Endothelial cell of umbilical vein (primary cell): ENCODE data around the gene CEP44. TPM values are rescaled to one million over a fixed set of nuclear protein-coding genes. Genes with fewer than 3 reads are reported as not detected.
A peak's percentile ranks its signal among the peaks of the same experiment; 100 is the strongest.

Experiments used
- Bru-seq: library from RNA; stranded (reverse); fragments of 400-500 nt; gene quantifications from one replicate; lab custom pipeline; 2021; lab: Mats Ljungman, UMichigan
- BruChase-seq, 2 experiments: library from RNA; stranded (reverse); fragments of 400-500 nt; gene quantifications; one replicate each; lab custom pipeline; 2021; lab: Mats Ljungman, UMichigan
- BruUV-seq: library from RNA; stranded (reverse); fragments of 400-500 nt; replicated peaks from 2 replicates; lab custom pipeline; 2021; lab: Mats Ljungman, UMichigan
- CTCF ChIA-PET: fragments of 300-600, 350-600 bp; sonication (Branson Sonifier 250); formaldehyde crosslinking; loops from one replicate; lab custom pipeline; 2021; ENCODE audit warnings: antibody characterized with exemption, inconsistent platforms; lab: Charles Lee
- POLR2A ChIA-PET: fragments of 300-600, 350-600 bp; sonication (Branson Sonifier 250); formaldehyde crosslinking; loops from one replicate; lab custom pipeline; 2021; ENCODE audit warnings: antibody characterized with exemption, inconsistent platforms; lab: Charles Lee
- DNase-seq: peaks from one replicate; pipeline ENCODE4 v3.0.0-alpha.2; 2011; ENCODE audit warnings: low read depth, low spot score
- FAIRE-seq: peaks from 2 replicates; lab custom pipeline; 2011; peaks lifted over from hg19 to GRCh38; lab: Jason Lieb, UNC
- H2AFZ ChIP-seq: 2 replicates; pipeline ENCODE4 v1.6.0; 2012; ENCODE audit warnings: low read depth, low read length, control low read depth, inconsistent platforms
- H3K27ac ChIP-seq: 2 replicates; pipeline ENCODE4 v1.5.1; 2011; ENCODE audit warnings: low read depth, mild to moderate bottlenecking, control low read depth, low read length, moderate library complexity; ENCODE audit not compliant: insufficient read depth
- H3K27me3 ChIP-seq, 2 experiments: 2 replicates each; pipeline versions ENCODE4 v1.6.0 to v1.6.1; 2011; ENCODE audit warnings: low read length in 2 of 2, mixed read lengths in 1 of 2; ENCODE audit not compliant: control insufficient read depth in 2 of 2, insufficient read depth in 2 of 2
- H3K36me3 ChIP-seq, 2 experiments: 2 replicates in 1 of 2; 3 replicates in 1 of 2; pipeline ENCODE4 v1.5.1; 2011; ENCODE audit warnings: low read length in 2 of 2, mild to moderate bottlenecking in 1 of 2, moderate library complexity in 1 of 2; ENCODE audit not compliant: control insufficient read depth in 2 of 2, insufficient read depth in 2 of 2; ENCODE audit errors: extremely low read depth in 1 of 2
- H3K4me1 ChIP-seq: 3 replicates; pipeline ENCODE4 v1.5.1; 2011; ENCODE audit warnings: mild to moderate bottlenecking, low read length; ENCODE audit not compliant: control insufficient read depth, insufficient read depth; ENCODE audit errors: extremely low read depth
- H3K4me2 ChIP-seq: 2 replicates; pipeline ENCODE4 v1.6.1; 2011; ENCODE audit warnings: low read length, control low read depth, mixed read lengths; ENCODE audit not compliant: insufficient read depth
- H3K4me3 ChIP-seq, 3 experiments: fragments of 200-600 bp in 1 of 3; sonication (generic), shearing (Covaris generic) in 1 of 3; replicated peaks in 1 of 3; 2 replicates each; pipeline ENCODE4 v1.5.1; 2011 to 2016; ENCODE audit warnings: control low read depth in 3 of 3, low read length in 3 of 3, mild to moderate bottlenecking in 2 of 3, inconsistent platforms in 1 of 3, low read depth in 1 of 3, moderate library complexity in 1 of 3; ENCODE audit not compliant: insufficient read depth in 1 of 3
- H3K79me2 ChIP-seq: 2 replicates; pipeline ENCODE4 v1.6.0; 2012; ENCODE audit warnings: low read length, inconsistent platforms; ENCODE audit not compliant: control insufficient read depth, insufficient read depth
- H3K9ac ChIP-seq: replicated peaks from 2 replicates; pipeline ENCODE3; 2011; ENCODE audit warnings: low read length, control low read depth; ENCODE audit not compliant: insufficient read depth; ENCODE audit errors: extremely low read depth
- H3K9me1 ChIP-seq: replicated peaks from 3 replicates; pipeline ENCODE4 v1.6.0; 2011; ENCODE audit warnings: mild to moderate bottlenecking, low read length; ENCODE audit not compliant: control insufficient read depth, insufficient read depth; ENCODE audit errors: extremely low read depth
- H3K9me3 ChIP-seq: replicated peaks from 2 replicates; pipeline ENCODE4 v1.5.1; 2012; ENCODE audit warnings: low read length, inconsistent platforms; ENCODE audit not compliant: control insufficient read depth, insufficient read depth
- H4K20me1 ChIP-seq: replicated peaks from 2 replicates; pipeline ENCODE3; 2011; ENCODE audit warnings: mild to moderate bottlenecking, low read length; ENCODE audit not compliant: control insufficient read depth, insufficient read depth; ENCODE audit errors: extremely low read depth
- FOS ChIP-seq: IDR thresholded peaks from 2 replicates; pipeline ENCODE4 v1.6.1; 2011; ENCODE audit warnings: mild to moderate bottlenecking, low read length, moderate library complexity, borderline replicate concordance; ENCODE audit not compliant: insufficient read depth
- POLR2A ChIP-seq: IDR thresholded peaks from 2 replicates; pipeline ENCODE4 v1.6.1; 2012; ENCODE audit warnings: low read depth, mild to moderate bottlenecking, control low read depth, low read length
- POLR2AphosphoS5 ChIP-seq: IDR thresholded peaks from 2 replicates; pipeline ENCODE4 v1.6.1; 2012; ENCODE audit warnings: low read depth, mild to moderate bottlenecking, control low read depth, low read length, moderate library complexity; ENCODE audit not compliant: insufficient read depth
- dilution Hi-C: fragments of 300-500 bp; cut with MboI; formaldehyde crosslinking; loops from one replicate; pipeline ENCODE4 v1.15.0; 2019; ENCODE audit warnings: low sequenced_read_pairs; ENCODE audit not compliant: extremely low pct_ligation_motif_present
- intact Hi-C: fragments of 100-400 bp; cut with micrococcal nuclease; formaldehyde crosslinking; loops from one replicate; pipeline ENCODE4 v1.10.0; 2022
- long read RNA-seq: library from polyadenylated mRNA; stranded (forward); transcript quantifications from one replicate; pipeline ENCODE4 v2.0.0, GENCODE V29; 2021
- polyA minus RNA-seq, 3 experiments: library from RNA; depleted of rRNA, polyadenylated mRNA; stranded (reverse); fragments of >200 nt; gene quantifications; 1 replicate in 1 of 3; 2 replicates in 2 of 3; pipeline ENCODE4 v1.2.3, GENCODE V29; 2011
- polyA plus RNA-seq, 4 experiments: library from polyadenylated mRNA; depleted of rRNA in 3 of 4; stranded (reverse) in 3 of 4; unstranded in 1 of 4; fragments of >200 nt; gene quantifications; 2 replicates each; pipeline versions ENCODE4 v1.2.1 to v1.2.3, GENCODE V29; 2011 to 2012; ENCODE audit warnings: missing spikeins in 1 of 4
- total RNA-seq: library from RNA; stranded (reverse); gene quantifications from 2 replicates; pipeline ENCODE4 v1.2.3, GENCODE V29; 2021
- TF ChIP-seq, protein P1 (sequence below): IDR thresholded peaks from 2 replicates; pipeline ENCODE4 v1.6.1; 2011; ENCODE audit not compliant: insufficient read depth, insufficient read length

CEP44 gene, protein sequence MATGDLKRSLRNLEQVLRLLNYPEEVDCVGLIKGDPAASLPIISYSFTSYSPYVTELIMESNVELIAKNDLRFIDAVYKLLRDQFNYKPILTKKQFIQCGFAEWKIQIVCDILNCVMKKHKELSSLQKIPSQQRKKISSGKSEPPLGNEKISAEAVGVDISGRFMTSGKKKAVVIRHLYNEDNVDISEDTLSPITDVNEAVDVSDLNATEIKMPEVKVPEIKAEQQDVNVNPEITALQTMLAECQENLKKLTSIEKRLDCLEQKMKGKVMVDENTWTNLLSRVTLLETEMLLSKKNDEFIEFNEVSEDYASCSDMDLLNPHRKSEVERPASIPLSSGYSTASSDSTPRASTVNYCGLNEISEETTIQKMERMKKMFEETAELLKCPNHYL
- 8.2 and 13.0 TPM in 2 replicates for total RNA-seq
- 1.7 and 2.0 TPM in 2 replicates for polyA plus RNA-seq
- 2.8 and 3.8 TPM in 2 replicates for polyA plus RNA-seq (2011; cell fraction: cytosol; rRNA removed)
- polyA plus RNA-seq (2011; cell fraction: nucleus; rRNA removed), result 5.4 and 7.6 TPM in 2 replicates
- polyA plus RNA-seq (2012), result 4.5 and 7.1 TPM in 2 replicates
- 4.1 and 5.9 TPM in 2 replicates for polyA minus RNA-seq
- polyA minus RNA-seq (2011; cell fraction: cytosol; rRNA and poly(A)+ RNA removed), result 11.0 TPM
- 7.0 and 9.0 TPM in 2 replicates for polyA minus RNA-seq (2011; cell fraction: nucleus; rRNA and poly(A)+ RNA removed)
- Bru-seq, nascent RNA, result percentile 60 among the genes with signal in this experiment
- percentile 67 among the genes with signal in this experiment for BruChase-seq, experiment 1, labeled RNA remaining after a 6-hour chase
- percentile 69 among the genes with signal in this experiment for BruChase-seq, experiment 2, labeled RNA remaining after a 2-hour chase
- long read RNA-seq, partial matches to known transcripts, result 3 of 13 reads
- long read RNA-seq, other reads (novel, unspliced or antisense), result 10 of 13 reads

DNA sequence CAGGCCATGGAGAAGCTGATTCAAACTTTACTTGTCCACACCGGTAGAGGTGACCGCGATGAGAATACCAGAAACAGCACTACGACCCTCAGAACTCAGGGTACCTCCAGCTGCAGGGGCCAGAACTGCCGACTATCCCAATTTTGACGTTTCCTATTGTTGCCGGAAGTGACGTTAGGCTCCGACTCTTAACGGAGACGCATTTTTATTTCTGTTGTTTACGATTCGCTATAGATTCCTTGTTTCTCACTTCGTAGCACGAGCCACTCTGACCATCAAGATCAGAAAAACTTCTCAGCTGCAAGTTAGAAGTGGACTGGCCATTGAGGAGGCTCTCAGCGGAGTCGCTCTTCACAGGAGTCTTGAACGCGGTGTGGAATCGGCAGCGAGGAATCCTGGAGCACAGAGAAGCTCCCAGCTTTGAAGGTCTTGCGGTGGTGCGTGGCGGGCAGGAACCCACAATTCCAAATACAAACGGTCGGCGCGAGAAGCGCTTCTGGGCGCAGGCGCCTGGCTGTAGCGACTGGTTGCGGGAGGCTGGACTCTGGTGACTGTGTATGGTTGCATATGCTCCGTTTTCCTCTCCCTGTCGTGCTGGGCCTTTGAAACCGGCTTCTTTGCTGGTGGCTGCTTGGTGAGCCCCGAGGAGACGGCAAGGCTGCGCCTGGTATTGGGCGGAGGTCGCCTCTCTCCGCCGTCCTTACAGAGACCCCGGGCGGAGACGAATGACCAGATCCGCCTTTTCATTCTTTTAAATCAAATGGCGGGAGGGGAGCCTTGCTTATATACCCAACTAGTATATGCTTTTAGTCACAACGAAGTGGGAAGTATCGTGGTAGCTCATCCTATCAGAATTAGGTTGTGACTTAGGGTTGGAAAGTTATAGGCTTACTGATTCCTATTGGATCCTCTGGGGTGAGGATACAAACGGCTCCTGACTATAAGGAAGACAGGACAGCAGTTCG is at the start of gene CEP44, which contains the start of gene FBXO8:
Gene CEP44, plus strand, starts transcription at position 405 of the 965 bp plus-strand sequence. CDS start 15,211 bp downstream, outside the sequence.
Gene FBXO8, minus strand, starts transcription at position 161 of the 965 bp plus-strand sequence. CDS start 20,575 bp downstream, outside the sequence.
- ChIA-PET POLR2A (interaction anchor here (0.9 kb wide), 1 partner anchor 27 kb away, joined by 4 read pairs; no protein-coding TSS in a partner anchor), CTCF (interaction anchor here (1.0 to 1.5 kb wide), 3 partner anchors 10 to 35 kb away, joined by 3 to 4 read pairs (median 4); no protein-coding TSS in a partner anchor)
- no peak for FAIRE-seq
- Histone ChIP-seq H3K4me2 (peak within 1 kb of the TSS; percentile 96), H3K79me2 (peaks cover 29% of the 10 kb centered on the region), H3K4me3 (peak within 1 kb of the TSS; percentile 77 to 97 (median 82)), H3K4me1 (peaks cover 17% of the 10 kb centered on the region), H3K9me1 (no peaks in the 10 kb centered on the region), H2AFZ (peak within 1 kb of the TSS; percentile 99), H3K9me3 (no peaks in the 10 kb centered on the region), H4K20me1 (no peaks in the 10 kb centered on the region), H3K27me3 (no peaks in the 10 kb centered on the region), H3K27ac (peak within 1 kb of the TSS; percentile 99), H3K9ac (peak within 1 kb of the TSS; percentile 100), H3K36me3 (no peaks in the 10 kb centered on the region)
- TSS peak; percentile 51 for BruUV-seq
- intact Hi-C loops, result no loop called here
- DNase-seq, result peak; percentile 91
- dilution Hi-C loops, result no loop called here
- TF ChIP-seq, protein P1, sequence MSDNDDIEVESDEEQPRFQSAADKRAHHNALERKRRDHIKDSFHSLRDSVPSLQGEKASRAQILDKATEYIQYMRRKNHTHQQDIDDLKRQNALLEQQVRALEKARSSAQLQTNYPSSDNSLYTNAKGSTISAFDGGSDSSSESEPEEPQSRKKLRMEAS, result no peak
- peak; percentile 48 for TF ChIP-seq POLR2A
- TF ChIP-seq FOS, result no peak
- peak; percentile 42 for TF ChIP-seq POLR2AphosphoS5
